Activated naive CD8-positive, alpha-beta T cell treated with anti-CD3 and anti-CD28 coated beads, Interleukin-2, amount 50 U/mL, for 24 hours (primary cell): Measurements from ENCODE around the gene NCAPD2.
"Not testable (repeated sequence)": the region's sequence is repeated elsewhere in the genome, so short reads cannot be mapped to it uniquely, and the experiment has no call there.

Experiments used
- ATAC-seq: fragments of 150-1000 bp; cut with Tn5 transposase; one replicate; pipeline ENCODE4 v1.10.0; 2021
- DNase-seq: peaks from one replicate; pipeline ENCODE4 v3.0.0; 2021
- H3K27ac Mint-ChIP-seq: one replicate; pipeline ENCODE4 v1.8.0; 2021; ENCODE audit warnings: mild to moderate bottlenecking, mixed read lengths
- H3K27me3 Mint-ChIP-seq: one replicate; pipeline ENCODE4 v1.8.0; 2021; ENCODE audit warnings: mixed read lengths
- H3K36me3 Mint-ChIP-seq: one replicate; pipeline ENCODE4 v1.8.0; 2021; ENCODE audit warnings: low read depth, mixed read lengths
- H3K4me1 Mint-ChIP-seq: one replicate; pipeline ENCODE4 v1.8.0; 2021; ENCODE audit warnings: mixed read lengths
- H3K4me3 Mint-ChIP-seq: one replicate; pipeline ENCODE4 v1.8.0; 2021; ENCODE audit warnings: mild to moderate bottlenecking, moderate library complexity, mixed read lengths
- H3K9me3 Mint-ChIP-seq: one replicate; pipeline ENCODE4 v1.8.0; 2021; ENCODE audit warnings: mixed read lengths

Gene NCAPD2

DNA sequence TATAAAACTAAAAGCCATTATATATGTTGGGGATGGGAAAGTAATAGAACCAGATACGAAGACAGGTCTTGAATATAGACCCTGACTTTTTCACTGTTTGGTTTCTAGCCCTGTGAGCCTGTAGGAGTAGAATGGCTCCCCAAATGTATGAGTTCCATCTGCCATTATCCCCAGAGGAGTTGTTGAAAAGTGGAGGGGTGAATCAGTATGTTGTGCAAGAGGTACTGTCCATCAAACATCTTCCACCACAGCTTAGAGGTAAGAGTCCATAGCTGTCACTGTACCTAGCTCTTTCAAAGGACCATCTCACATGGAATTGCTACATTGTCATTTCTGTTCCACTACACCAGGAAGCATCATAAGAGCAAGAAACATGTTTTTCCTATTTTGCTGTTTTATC is 1.1 kb downstream of the NCAPD2 start:
- Mint-ChIP-seq H3K4me1 (peaks cover 41% of the 10 kb centered on the region), H3K4me3 (peak overlapping the region; percentile 99), H3K36me3 (peaks cover 47% of the 10 kb centered on the region), H3K27ac (peak overlapping the region; percentile 99), H3K27me3 (no peaks in the 10 kb centered on the region), H3K9me3 (no peaks in the 10 kb centered on the region)
- ATAC-seq (no peak), DNase-seq (no peak)

DNA sequence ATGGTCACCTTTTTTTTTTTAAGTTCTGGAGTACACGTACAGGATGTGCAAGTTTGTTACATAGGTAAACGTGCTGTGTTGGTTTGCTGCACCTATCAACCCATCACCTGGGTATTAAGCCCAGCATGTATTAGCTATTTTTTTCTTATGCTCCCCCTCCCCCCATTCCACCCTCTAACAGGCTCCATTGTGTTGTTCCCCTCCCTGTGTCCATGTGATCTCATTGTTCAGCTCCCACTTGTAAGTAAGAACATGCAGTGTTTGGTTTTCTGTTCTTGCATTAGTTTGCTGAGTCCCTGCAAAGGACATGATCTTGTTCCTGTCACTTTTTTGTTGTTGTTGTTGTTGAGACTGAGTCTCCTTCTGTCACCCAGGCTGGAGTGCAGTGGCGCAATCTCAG is 3.4 kb downstream of the NCAPD2 start:
- not testable (repeated sequence) for ATAC-seq, H3K27me3 Mint-ChIP-seq, DNase-seq, H3K9me3 Mint-ChIP-seq
- Mint-ChIP-seq H3K27ac (peak overlapping the region; percentile 43), H3K4me3 (peak overlapping the region; percentile 20), H3K36me3 (peaks cover 33% of the 10 kb centered on the region), H3K4me1 (peaks cover 33% of the 10 kb centered on the region)

DNA sequence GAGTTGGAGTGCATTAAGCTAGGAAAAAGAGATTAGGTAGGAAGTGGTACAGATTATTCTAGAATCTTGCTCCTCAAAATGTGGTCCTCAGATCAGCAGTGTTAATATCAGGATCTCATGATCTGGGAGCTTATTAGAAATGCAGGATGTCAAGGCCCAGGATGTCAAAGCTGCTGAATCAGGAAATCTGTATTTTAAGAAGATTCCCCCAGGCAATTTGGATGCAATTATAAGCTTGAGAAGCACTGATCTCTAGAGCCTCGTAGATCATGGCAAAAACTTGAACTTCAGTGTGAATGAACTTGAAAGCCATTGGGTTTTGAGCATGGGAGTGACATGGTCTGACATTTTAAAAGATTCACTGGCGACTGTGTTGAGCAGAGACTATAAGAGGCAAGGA is 6.6 kb downstream of the NCAPD2 start:
- Mint-ChIP-seq H3K9me3 (no peaks in the 10 kb centered on the region), H3K27me3 (no peaks in the 10 kb centered on the region), H3K27ac (no peak overlapping the region), H3K36me3 (peaks cover 26% of the 10 kb centered on the region), H3K4me3 (no peak overlapping the region), H3K4me1 (peaks cover 21% of the 10 kb centered on the region)
- ATAC-seq = no peak
- no peak for DNase-seq

DNA sequence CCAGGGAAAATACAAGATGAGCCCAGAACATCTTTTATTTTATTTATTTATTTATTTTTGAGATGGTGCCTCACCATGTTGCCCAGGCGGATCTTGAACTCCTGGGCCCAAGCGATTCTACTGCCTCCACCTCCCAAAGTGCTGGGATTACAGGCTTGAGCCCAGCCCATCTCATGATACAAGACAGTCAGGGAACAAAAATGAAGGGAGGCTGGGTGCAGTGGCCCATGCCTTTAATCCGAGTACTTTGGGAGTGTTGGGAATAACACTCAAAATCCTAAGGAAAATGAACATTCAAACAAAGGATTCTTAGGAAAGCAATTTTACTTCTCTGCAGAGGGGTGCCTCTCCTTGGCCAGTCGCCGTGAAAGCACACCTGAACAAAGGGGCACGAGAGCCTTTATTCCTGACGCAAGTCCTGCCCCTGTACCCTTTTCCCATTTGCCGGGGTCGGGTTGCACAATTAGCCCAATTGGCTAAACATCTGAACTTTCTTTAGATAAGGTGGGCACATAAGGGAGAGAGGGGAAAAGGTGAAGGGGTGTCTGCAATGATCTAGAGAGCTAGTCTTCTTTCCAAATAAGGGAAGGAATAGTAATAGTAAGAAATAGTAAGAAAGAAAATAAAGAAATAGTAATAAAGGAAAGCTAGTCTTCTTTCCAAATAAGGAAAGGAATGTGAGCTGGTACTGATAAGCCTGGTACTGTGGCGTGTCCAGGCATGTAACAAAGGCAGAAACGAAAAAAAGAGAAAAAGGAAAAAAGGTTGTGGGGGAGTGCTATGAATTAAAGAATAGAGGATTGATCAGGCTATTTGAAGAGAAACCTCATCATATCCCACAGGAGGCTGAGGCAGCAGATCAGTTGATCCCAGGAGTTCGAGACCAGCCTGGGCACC is 13.4 kb downstream of the NCAPD2 start:
- Mint-ChIP-seq H3K27ac (peak overlapping the region; percentile 10), H3K4me1 (no peaks in the 10 kb centered on the region), H3K36me3 (peaks cover 40% of the 10 kb centered on the region), H3K4me3 (no peak overlapping the region), H3K9me3 (no peaks in the 10 kb centered on the region), H3K27me3 (no peaks in the 10 kb centered on the region)
- DNase-seq = no peak
- ATAC-seq = no peak

DNA sequence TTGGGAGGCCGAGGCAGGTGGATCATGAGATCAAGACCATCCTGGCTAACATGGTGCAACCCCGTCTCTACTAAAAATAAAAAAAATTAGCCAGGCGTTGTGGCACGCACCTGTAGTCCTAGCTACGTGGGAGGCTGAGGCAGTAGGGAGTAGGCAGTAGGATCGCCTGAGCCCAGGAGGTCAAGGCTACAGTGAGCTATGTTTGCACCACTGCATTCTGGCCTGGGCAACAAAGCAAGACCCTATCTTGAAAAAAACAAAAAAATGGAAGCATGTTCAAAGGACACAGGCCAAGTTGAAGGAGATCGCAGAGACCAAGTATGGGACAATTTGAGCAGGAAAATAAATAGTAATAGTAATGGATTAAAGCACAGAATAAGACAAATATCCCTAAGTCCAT is 14.2 kb downstream of the NCAPD2 start:
- DNase-seq = no peak

DNA sequence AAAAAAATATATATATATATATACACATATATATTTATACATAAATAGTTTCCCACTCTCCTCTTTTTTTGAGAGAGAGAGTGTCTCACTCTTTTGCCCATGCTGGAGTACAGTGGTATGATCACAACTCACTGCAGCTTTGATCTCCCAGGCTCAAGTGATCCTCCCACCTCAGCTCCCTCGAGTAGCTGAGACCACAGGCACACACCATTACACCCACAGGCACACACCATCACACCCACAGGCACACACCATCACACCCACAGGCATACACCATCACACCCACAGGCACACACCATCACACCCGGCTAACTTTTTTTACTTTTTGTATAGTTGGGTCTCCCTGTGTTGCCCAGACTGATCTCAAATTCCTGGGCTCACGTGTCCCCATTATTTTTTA is 26.3 kb downstream of the NCAPD2 start:
- DNase-seq = no peak
- H3K9me3 Mint-ChIP-seq = no peaks in the 10 kb centered on the region
- H3K4me1 Mint-ChIP-seq = peaks cover 4% of the 10 kb centered on the region
- no peak overlapping the region for H3K27ac Mint-ChIP-seq
- no peak overlapping the region for H3K4me3 Mint-ChIP-seq
- H3K36me3 Mint-ChIP-seq = peaks cover 79% of the 10 kb centered on the region
- H3K27me3 Mint-ChIP-seq = no peaks in the 10 kb centered on the region
- ATAC-seq = no peak

More for the DNA sequence above, 14.2 kb downstream of the NCAPD2 start:
- H3K27ac Mint-ChIP-seq = no peak overlapping the region
- no peaks in the 10 kb centered on the region for H3K9me3 Mint-ChIP-seq
- peaks cover 48% of the 10 kb centered on the region for H3K36me3 Mint-ChIP-seq
- ATAC-seq = no peak
- H3K4me3 Mint-ChIP-seq = no peak overlapping the region
- H3K27me3 Mint-ChIP-seq = no peaks in the 10 kb centered on the region
- H3K4me1 Mint-ChIP-seq = no peaks in the 10 kb centered on the region

DNA sequence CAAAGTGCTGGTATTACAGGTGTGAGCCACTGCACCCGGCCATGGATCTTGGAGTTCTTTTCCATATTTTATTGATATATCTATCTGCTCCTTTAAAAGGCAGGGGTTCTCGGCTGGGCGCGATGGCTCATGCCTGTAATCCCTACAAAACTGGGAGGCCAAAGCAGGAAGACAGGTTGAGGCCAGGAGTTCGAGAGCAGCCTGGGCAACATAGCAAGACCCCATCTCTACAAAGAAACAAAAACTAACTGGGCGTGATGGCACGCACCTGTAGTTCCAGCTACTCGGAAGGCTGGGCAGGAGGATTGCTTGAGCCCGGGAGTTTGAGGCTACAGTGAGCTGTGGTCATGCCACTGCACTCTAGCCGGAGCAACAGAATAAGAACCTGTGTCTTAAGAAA is 28.3 kb downstream of the NCAPD2 start:
- Mint-ChIP-seq H3K4me3 (no peak overlapping the region), H3K9me3 (no peaks in the 10 kb centered on the region), H3K4me1 (peaks cover 4% of the 10 kb centered on the region), H3K36me3 (peaks cover 70% of the 10 kb centered on the region), H3K27me3 (no peaks in the 10 kb centered on the region), H3K27ac (no peak overlapping the region)
- DNase-seq = no peak
- no peak for ATAC-seq

DNA sequence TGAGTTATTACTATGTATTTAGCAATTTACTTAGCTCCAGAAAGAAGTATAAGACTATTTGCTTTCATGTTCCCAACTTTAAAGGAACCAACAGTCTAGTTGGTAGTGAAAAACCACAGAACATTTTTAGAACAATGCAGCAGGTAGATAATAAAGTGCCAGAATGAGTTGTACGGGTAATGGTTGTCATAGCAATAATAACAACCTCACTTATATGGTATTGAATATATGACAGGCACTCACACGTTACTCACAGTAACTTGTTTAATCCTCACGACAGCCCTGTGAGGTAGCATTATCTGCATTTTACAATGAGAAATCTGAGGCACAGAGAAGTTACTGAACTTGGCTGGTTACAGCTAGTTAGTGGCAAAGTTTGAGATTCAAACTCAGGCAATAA is 29.8 kb downstream of the NCAPD2 start:
- H3K36me3 Mint-ChIP-seq = peaks cover 69% of the 10 kb centered on the region

DNA sequence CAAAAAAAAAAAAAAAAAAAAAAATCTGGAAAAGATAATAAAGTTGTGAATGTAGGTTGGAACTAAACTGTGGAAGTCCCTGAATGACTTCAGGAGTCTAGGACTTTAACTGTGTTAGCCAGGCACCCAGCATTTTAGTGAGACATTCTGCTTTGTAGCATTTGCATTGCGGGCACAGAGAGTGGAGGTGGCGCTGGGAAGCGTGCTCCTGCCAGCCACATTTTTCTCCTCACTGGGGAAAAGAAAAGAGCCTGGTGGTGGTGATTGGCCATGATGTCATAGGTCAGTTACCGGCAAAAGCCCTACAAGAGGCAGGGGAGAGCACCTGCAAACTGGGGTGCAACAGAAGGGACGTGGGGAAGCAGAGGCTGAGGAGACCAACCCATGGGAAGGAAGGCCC is 30.7 kb downstream of the NCAPD2 start:
- peak overlapping the region; percentile 17 for H3K27ac Mint-ChIP-seq
- ATAC-seq (no peak), DNase-seq (no peak)
- no peaks in the 10 kb centered on the region for H3K27me3 Mint-ChIP-seq
- H3K9me3 Mint-ChIP-seq = no peaks in the 10 kb centered on the region
- H3K4me3 Mint-ChIP-seq = no peak overlapping the region
- peaks cover 4% of the 10 kb centered on the region for H3K4me1 Mint-ChIP-seq
- peaks cover 68% of the 10 kb centered on the region for H3K36me3 Mint-ChIP-seq

More for the DNA sequence above, 29.8 kb downstream of the NCAPD2 start:
- DNase-seq = no peak
- no peaks in the 10 kb centered on the region for H3K9me3 Mint-ChIP-seq
- peak overlapping the region; percentile 34 for H3K27ac Mint-ChIP-seq
- H3K4me3 Mint-ChIP-seq = no peak overlapping the region
- no peaks in the 10 kb centered on the region for H3K27me3 Mint-ChIP-seq
- ATAC-seq = no peak
- peaks cover 4% of the 10 kb centered on the region for H3K4me1 Mint-ChIP-seq

DNA sequence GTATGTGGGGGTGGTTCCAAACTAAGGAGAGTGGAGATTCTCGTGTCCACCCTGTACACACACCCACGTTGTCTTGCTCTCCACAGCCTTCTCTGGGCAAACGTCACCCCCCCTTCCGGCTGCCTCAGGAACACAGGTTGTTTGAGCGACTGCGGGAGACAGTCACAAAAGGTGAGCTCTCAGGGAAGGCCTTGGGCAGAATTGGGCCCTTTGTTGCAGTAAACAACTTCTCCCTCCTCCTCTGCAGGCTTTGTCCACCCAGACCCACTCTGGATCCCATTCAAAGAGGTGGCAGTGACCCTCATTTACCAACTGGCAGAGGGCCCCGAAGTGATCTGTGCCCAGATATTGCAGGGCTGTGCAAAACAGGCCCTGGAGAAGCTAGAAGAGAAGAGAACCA is 32.3 kb downstream of the NCAPD2 start:
- Mint-ChIP-seq H3K27me3 (no peaks in the 10 kb centered on the region), H3K4me3 (no peak overlapping the region), H3K27ac (no peak overlapping the region), H3K4me1 (peaks cover 6% of the 10 kb centered on the region), H3K36me3 (peaks cover 71% of the 10 kb centered on the region), H3K9me3 (no peaks in the 10 kb centered on the region)
- ATAC-seq = no peak
- no peak for DNase-seq

DNA sequence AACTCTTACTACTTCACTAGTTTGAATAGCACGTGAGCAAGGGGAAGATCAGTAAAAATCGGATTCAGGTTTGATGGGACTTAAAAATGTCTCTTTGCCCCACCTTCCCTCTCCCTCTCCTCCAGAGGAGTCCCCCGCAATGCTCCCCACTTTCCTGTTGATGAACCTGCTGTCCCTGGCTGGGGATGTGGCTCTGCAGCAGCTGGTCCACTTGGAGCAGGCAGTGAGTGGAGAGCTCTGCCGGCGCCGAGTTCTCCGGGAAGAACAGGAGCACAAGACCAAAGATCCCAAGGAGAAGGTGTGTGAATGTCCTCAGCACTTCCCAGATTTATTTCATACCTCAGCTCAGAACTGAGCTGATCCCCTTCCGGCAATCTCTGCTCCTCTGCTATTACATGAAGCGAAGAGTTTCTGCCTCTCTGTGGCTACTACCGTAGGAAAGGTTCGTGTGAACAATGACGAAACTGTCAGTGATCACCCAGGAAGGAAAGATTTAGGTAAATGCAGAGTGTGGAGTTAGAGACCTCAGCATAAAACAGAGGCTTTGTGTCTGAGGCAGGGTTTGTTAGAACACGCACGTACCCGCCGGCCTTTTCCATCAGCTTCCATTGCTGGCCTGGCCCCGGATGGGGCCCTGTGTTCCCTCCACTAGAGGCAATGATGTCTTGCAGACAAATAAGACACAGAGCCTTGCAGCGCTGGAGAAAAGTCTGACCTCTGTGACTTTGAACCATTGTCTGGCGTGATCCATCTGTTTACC is 33.0 kb downstream of the NCAPD2 start:
- no peak for ATAC-seq
- peaks cover 9% of the 10 kb centered on the region for H3K4me1 Mint-ChIP-seq
- no peak for DNase-seq
- H3K4me3 Mint-ChIP-seq = no peak overlapping the region
- H3K36me3 Mint-ChIP-seq = peaks cover 68% of the 10 kb centered on the region
- no peak overlapping the region for H3K27ac Mint-ChIP-seq
- no peaks in the 10 kb centered on the region for H3K27me3 Mint-ChIP-seq
- no peaks in the 10 kb centered on the region for H3K9me3 Mint-ChIP-seq

DNA sequence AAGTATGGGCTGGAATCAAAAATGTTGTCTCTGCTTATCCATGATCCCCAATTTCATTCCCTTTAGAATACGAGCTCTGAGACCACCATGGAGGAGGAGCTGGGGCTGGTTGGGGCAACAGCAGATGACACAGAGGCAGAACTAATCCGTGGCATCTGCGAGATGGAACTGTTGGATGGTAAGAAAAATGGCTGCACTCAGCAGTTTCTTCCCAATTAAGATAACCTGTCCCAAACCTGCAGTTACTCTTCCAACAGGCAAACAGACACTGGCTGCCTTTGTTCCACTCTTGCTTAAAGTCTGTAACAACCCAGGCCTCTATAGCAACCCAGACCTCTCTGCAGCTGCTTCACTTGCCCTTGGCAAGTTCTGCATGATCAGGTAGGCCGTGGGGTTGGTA is 33.8 kb downstream of the NCAPD2 start:
- Mint-ChIP-seq H3K9me3 (no peaks in the 10 kb centered on the region), H3K36me3 (peaks cover 69% of the 10 kb centered on the region), H3K27me3 (peaks cover 2% of the 10 kb centered on the region), H3K4me1 (peaks cover 17% of the 10 kb centered on the region), H3K4me3 (no peak overlapping the region), H3K27ac (no peak overlapping the region)
- no peak for DNase-seq
- ATAC-seq = no peak

DNA sequence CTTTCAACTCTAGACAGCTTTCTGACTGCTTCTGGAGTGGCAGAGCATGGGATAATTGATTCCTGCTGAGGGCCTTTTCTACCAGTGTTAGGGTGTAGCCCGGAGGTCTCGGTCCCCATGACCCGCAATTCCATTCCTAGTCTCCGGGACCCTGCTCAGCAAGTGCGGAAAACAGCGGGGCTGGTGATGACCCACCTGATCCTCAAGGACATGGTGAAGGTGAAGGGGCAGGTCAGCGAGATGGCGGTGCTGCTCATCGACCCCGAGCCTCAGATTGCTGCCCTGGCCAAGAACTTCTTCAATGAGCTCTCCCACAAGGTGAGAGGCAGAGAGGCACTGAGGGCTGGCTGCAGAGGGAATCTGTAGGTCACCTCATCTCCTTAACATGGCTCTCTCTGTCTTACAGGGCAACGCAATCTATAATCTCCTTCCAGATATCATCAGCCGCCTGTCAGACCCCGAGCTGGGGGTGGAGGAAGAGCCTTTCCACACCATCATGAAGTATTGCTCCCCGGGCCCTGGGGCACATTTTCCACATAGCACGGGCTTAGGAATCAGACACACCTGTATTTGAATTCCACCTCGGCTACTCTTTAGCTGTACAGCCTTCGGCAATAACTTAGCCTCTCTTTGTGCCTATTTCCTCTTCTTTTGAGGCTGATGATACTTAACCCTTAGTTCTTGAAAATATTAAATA is 34.8 kb downstream of the NCAPD2 start:
- H3K9me3 Mint-ChIP-seq = no peaks in the 10 kb centered on the region
- DNase-seq (no peak), ATAC-seq (no peak)
- H3K4me1 Mint-ChIP-seq = peaks cover 22% of the 10 kb centered on the region
- no peak overlapping the region for H3K27ac Mint-ChIP-seq
- H3K36me3 Mint-ChIP-seq = peaks cover 64% of the 10 kb centered on the region
- no peak overlapping the region for H3K4me3 Mint-ChIP-seq
- H3K27me3 Mint-ChIP-seq = peaks cover 2% of the 10 kb centered on the region

DNA sequence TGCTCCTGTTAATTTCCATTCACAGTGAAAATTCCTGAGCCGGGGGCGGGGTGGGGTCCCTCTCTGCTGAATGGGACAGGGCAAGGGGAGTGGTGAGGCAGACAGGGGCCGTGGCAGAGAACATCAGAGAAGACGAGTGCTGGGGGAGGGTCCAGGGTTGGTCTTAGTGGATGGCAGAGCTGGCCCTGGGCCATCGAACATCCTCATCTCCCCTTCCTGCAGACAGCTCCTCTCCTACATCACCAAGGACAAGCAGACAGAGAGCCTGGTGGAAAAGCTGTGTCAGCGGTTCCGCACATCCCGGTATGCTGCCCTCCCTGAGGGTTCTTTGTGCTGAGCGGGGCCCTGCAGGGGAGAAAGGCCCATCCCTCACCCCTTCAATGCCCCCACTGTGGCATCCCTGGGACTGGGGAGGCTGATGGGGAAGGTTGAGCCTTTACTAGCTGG is 35.4 kb downstream of the NCAPD2 start:
- Mint-ChIP-seq H3K9me3 (no peaks in the 10 kb centered on the region), H3K4me3 (no peak overlapping the region), H3K27ac (no peak overlapping the region), H3K4me1 (peaks cover 25% of the 10 kb centered on the region), H3K27me3 (peaks cover 2% of the 10 kb centered on the region), H3K36me3 (peaks cover 61% of the 10 kb centered on the region)
- DNase-seq (no peak), ATAC-seq (no peak)
